Prostate gland (tissue), 2 donors: Measurements from ENCODE around the gene OTUD5. TPM values are rescaled to one million over a fixed set of nuclear protein-coding genes. Genes with fewer than 3 reads are reported as not detected.

Experiments
- DNase-seq: peaks from one replicate; pipeline ENCODE4 v3.0.0-alpha.2; 2019; ENCODE audit warnings: low spot score
- H3K27ac ChIP-seq, 2 donors: fragments of 200-600 bp; sonication (generic); 2 replicates each; pipeline ENCODE4 v1.5.1; 2017 to 2019
- H3K27me3 ChIP-seq: fragments of 200-600 bp; sonication (generic); replicated peaks from 2 replicates; pipeline ENCODE4 v1.5.1; 2019; ENCODE audit not compliant: insufficient read depth
- H3K36me3 ChIP-seq, 2 donors: fragments of 200-600 bp; sonication (generic); 1 replicate in 1 of 2; 2 replicates in 1 of 2; pipeline versions ENCODE4 v1.5.1 to v1.8.1; 2017 to 2019
- H3K4me1 ChIP-seq: fragments of 200-600 bp; sonication (generic); replicated peaks from 2 replicates; pipeline ENCODE4 v1.5.1; 2019
- H3K4me3 ChIP-seq, 2 donors: fragments of 200-600 bp; sonication (generic); 2 replicates each; pipeline ENCODE4 v1.5.1; 2017 to 2019
- H3K9me3 ChIP-seq: fragments of 200-600 bp; sonication (generic); 2 replicates; pipeline ENCODE4 v1.5.1; 2017
- CTCF ChIP-seq, 4 experiments: fragments of 200-600 bp in 2 of 4; fragments of 450-650 bp in 2 of 4; sonication (generic) in 2 of 4; IDR thresholded peaks; 1 replicate in 3 of 4; 2 replicates in 1 of 4; pipeline ENCODE4 v1.5.1; 2016 to 2019; ENCODE audit warnings: antibody characterized with exemption in 4 of 4, mild to moderate bottlenecking in 2 of 4, moderate library complexity in 2 of 4
- POLR2A ChIP-seq: fragments of 450-650 bp; IDR thresholded peaks from one replicate; pipeline ENCODE4 v1.6.1; 2016; ENCODE audit warnings: antibody characterized with exemption, mild to moderate bottlenecking
- POLR2AphosphoS5 ChIP-seq: sonication (generic); formaldehyde crosslinking; IDR thresholded peaks from one replicate; pipeline ENCODE4 v1.6.1; 2017; ENCODE audit warnings: antibody characterized with exemption
- WGBS: methylation state at CpG from one replicate; pipeline ENCODE4 v1.1.5; 2018; 5-methylcytosine and 5-hydroxymethylcytosine counted together
- intact Hi-C: fragments of 100-400 bp; cut with DNase I; formaldehyde crosslinking; loops from one replicate; pipeline ENCODE4 v1.14.2; 2022
- total RNA-seq, 2 donors: library from RNA; depleted of rRNA; stranded (reverse); fragments of >200 nt; gene quantifications; one replicate each; pipeline ENCODE4 v1.1.0, GENCODE V29; 2016

Gene OTUD5
- total RNA-seq, 2 donors from 2014 or later: 44.1 to 84.2 TPM

DNA sequence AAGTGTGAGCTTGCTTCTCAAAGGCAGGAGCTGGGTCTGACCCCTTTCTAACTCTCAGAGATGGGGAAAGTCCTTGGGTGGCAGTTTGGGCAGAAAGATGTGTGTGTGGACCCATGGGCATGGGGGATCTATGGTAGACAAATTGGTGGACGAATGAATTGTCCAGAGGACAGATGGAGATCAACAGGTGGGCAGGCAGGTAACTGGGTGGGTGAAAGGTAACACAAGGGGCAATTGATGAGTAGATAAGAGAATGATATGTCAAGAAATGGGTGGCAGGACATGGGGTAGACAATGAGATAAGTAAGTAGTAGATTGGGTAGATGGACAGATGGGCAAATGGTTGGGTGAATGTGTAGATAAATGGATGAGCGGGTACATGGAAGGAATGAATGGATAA lies 17.2 kb upstream of the OTUD5 start:
- WGBS: 100% methylated on average over 2 of the region's 2 CpGs
- DNase-seq: no peak

GRCh38 chrX:48974033-48974432 lies 16.6 kb upstream of the OTUD5 start:
- Histone ChIP-seq H3K27me3 (no peaks in the 10 kb centered on the region), H3K36me3 (no peaks in the 10 kb centered on the region), H3K9me3 (no peaks in the 10 kb centered on the region), H3K4me1 (no peaks in the 10 kb centered on the region), H3K27ac (no peak overlapping the region), H3K4me3 (no peak overlapping the region)
- DNase-seq: no peak
- intact Hi-C loops: no loop called here
- TF ChIP-seq POLR2A (no peak), POLR2AphosphoS5 (no peak), CTCF (IDR thresholded peaks at IDR 0.05) (no peak)
- 85% methylated on average over 3 of the region's 3 CpGs for WGBS

More for the DNA sequence above, 17.2 kb upstream of the OTUD5 start:
- intact Hi-C loops: no loop called here
- Histone ChIP-seq H3K36me3 (no peaks in the 10 kb centered on the region), H3K9me3 (no peaks in the 10 kb centered on the region), H3K27me3 (no peaks in the 10 kb centered on the region), H3K27ac (no peak overlapping the region), H3K4me3 (no peak overlapping the region), H3K4me1 (no peaks in the 10 kb centered on the region)
- TF ChIP-seq POLR2AphosphoS5: no peak

DNA sequence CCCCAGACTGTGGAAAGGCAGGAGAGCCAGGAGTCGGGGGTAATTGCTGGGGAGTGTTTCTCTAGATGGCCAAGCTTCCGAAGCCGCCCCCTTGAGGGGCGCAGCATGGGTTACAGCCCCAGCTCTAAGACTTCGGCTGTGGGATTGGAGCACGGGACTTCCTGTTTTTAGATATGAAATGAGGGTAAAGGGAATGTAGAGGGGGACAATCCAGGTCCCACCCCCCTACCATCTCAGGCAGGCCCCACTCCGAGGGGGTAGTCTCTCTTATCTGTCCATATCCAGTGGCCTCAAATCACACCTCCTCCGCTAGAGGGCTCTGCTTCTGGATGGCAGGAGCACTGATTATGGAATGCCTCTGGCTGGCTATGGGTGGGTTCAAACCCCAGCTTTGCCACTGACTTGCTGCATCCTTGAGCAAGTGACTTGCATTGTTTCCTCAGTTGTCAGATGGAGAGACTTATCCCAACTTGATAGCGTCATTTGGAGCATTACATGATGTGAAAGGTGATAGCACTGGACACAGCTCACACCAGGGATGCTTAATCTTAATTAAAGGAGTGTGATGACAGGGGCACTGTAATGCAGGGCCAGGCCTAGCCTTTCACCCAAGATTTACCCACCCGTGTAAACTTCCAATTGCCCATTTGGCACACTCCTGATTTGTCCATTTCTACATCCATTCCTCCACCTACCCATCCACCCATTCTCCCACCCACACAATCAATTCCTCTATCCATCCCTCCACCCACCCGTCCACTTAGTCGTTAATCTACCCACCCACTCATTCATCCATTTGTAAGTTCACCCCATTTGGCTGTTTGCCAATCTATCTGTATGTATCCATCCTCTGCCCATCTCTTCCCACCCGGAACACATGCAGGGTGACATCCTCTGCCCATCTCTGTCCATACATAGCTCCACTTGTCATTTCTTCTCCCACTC lies 15.1 kb upstream of the OTUD5 start:
- Histone ChIP-seq H3K27ac (no peak overlapping the region), H3K27me3 (no peaks in the 10 kb centered on the region), H3K9me3 (no peaks in the 10 kb centered on the region), H3K36me3 (no peaks in the 10 kb centered on the region), H3K4me3 (peak overlapping the region; percentile 10 to 15), H3K4me1 (no peaks in the 10 kb centered on the region)
- intact Hi-C loops: no loop called here
- DNase-seq: no peak
- TF ChIP-seq POLR2AphosphoS5 (no peak), POLR2A (no peak), CTCF (IDR thresholded peaks at IDR 0.05) (peak in 2 of 4 experiments; percentile 27 to 32)
- WGBS: 22% methylated on average over 13 of the region's 13 CpGs

- Histone ChIP-seq H3K36me3 (no peaks in the 10 kb centered on the region), H3K9me3 (no peaks in the 10 kb centered on the region), H3K27ac (no peak within 1 kb of the TSS), H3K27me3 (no peaks in the 10 kb centered on the region), H3K4me1 (no peaks in the 10 kb centered on the region), H3K4me3 (peak within 1 kb of the TSS; percentile 10 to 15)
- TF ChIP-seq CTCF (IDR thresholded peaks at IDR 0.05): no peak
- TF ChIP-seq POLR2A: no peak
- no peak for TF ChIP-seq POLR2AphosphoS5
- DNase-seq: no peak
- intact Hi-C loops: no loop called here
- WGBS: 2% methylated on average over 13 of the region's 28 CpGs
These were observed 14.1 kb upstream of the OTUD5 start, which contains the start of gene KCND1 for GRCh38 chrX:48971249-48972219. Gene KCND1, minus strand, starts transcription at chrX:48971844. Its CDS starts 1,573 bp downstream, at chrX:48970271.

DNA sequence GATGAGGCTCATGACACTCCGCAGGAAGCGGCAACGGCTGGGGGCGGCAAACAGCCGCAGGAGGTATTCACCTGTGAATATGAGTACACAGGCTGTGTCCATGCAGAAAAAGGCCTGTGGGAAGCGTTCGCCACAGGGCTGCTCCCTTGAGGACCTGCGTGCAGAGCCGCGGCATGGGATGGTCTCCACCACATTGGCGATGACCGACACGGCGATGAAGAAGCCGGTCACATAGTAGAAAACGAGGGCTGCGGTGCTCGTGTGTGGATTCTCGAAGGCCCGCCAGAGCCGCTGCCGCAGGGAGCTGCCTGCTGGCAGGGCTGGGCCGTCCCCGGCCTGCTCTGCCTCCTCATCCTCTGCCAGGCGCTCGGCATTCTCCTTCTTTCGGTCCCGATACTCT lies 12.1 kb upstream of the OTUD5 start:
- no peak overlapping the region for H3K27ac ChIP-seq
- WGBS: 97% methylated on average over 7 of the region's 28 CpGs
- no peaks in the 10 kb centered on the region for H3K27me3 ChIP-seq
- H3K4me1 ChIP-seq: no peaks in the 10 kb centered on the region
- intact Hi-C loops: no loop called here
- no peaks in the 10 kb centered on the region for H3K9me3 ChIP-seq
- TF ChIP-seq POLR2AphosphoS5 (no peak), POLR2A (no peak), CTCF (IDR thresholded peaks at IDR 0.05) (no peak)
- no peaks in the 10 kb centered on the region for H3K36me3 ChIP-seq
- no peak for DNase-seq
- no peak overlapping the region for H3K4me3 ChIP-seq
